ENCODE measurements around the gene TRH.
A peak's percentile ranks its signal among the peaks of the same experiment; 100 is the strongest.

TRH gene

GRCh38 chr3:129938140-129938930, 36.2 kb upstream of the TRH start:
- no peak for DNase-seq (ENCODE audit: extremely low read depth, low read depth)
- TF ChIP-seq, protein P1, sequence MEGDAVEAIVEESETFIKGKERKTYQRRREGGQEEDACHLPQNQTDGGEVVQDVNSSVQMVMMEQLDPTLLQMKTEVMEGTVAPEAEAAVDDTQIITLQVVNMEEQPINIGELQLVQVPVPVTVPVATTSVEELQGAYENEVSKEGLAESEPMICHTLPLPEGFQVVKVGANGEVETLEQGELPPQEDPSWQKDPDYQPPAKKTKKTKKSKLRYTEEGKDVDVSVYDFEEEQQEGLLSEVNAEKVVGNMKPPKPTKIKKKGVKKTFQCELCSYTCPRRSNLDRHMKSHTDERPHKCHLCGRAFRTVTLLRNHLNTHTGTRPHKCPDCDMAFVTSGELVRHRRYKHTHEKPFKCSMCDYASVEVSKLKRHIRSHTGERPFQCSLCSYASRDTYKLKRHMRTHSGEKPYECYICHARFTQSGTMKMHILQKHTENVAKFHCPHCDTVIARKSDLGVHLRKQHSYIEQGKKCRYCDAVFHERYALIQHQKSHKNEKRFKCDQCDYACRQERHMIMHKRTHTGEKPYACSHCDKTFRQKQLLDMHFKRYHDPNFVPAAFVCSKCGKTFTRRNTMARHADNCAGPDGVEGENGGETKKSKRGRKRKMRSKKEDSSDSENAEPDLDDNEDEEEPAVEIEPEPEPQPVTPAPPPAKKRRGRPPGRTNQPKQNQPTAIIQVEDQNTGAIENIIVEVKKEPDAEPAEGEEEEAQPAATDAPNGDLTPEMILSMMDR (IDR thresholded peaks at IDR 0.05; ENCODE audit: low read depth, low read length): no peak

GRCh38 chr3:129940086-129940485, 34.4 kb upstream of the TRH start:
- TF ChIP-seq, protein P1 (IDR thresholded peaks at IDR 0.05; ENCODE audit: low read depth, low read length): no peak
- DNase-seq (ENCODE audit: extremely low read depth, low read depth): no peak

DNA sequence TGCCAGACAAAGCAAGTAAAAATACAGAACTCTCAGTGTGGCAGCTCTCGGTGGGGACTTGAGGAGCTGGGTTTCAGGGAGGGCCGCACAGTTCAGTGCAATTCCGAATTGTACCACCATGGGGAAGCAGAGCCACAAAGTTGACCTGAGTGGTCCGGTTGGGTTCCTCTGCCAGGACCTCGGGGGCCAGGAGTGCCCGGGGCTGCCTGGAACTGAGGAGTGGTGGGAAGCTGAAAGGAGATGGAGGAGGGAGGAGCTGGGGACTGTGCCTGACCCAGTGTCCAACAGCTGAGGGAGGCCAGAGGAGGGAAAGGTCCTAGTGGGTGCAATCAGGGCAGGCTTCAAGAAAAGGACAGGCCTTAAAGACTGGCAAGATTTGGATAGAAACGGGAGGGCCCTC, 32.2 kb upstream of the TRH start:
- TF ChIP-seq, protein P1 (IDR thresholded peaks at IDR 0.05; ENCODE audit: low read depth, low read length): peak; percentile 81
- peak; percentile 11 for DNase-seq (ENCODE audit: extremely low read depth, low read depth)

GRCh38 chr3:129943020-129943419, 31.5 kb upstream of the TRH start:
- TF ChIP-seq, protein P1 (IDR thresholded peaks at IDR 0.05; ENCODE audit: low read depth, low read length): no peak
- no peak for DNase-seq (ENCODE audit: extremely low read depth, low read depth)

- TF ChIP-seq, protein P1 (IDR thresholded peaks at IDR 0.05; ENCODE audit: low read depth, low read length): no peak
- DNase-seq (ENCODE audit: extremely low read depth, low read depth): no peak
These were observed 29.8 kb upstream of the TRH start for GRCh38 chr3:129944709-129945108.

DNA sequence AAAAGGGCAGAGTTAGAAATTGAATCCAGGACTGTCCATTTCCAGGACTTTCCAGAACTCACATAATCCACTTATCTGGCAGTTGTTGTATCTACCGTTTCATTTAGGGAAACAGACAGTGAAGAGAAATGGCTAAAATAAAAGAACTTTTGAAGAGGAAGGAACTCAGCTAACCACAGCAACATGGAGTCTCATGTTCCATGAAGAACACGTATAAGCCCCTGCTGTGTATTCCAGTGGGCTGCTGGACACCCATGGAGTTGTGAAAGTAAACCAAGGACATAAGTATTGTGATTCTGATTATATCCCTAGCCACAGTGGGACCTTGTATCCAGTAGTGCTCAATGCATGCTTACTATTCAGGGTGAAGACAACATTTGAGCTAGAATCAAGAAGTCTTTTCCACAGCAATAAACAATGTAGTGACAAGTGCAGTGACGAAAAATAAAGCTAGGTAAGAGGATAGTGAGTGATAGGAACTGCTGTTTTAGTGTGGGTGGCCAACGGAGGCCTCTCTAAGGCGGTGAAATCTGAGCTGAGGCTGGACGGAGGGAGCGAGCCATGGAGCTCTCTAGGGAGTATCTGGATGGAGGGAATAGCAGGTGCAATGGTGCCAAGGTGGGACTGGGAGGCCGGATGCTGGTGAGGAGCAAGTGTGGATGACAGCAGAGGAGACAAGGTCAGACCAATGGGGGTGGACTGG, 26.8 kb upstream of the TRH start:
- DNase-seq (ENCODE audit: extremely low read depth, low read depth): no peak
- TF ChIP-seq, protein P1 (IDR thresholded peaks at IDR 0.05; ENCODE audit: low read depth, low read length): no peak
